SK-N-SH treated with all-trans-retinoic acid at 6 μM for 48 hours (cell line): ENCODE results near the gene MRPL27.

Experiments
- ARNTL ChIP-seq: fragments of 450-650 bp; formaldehyde crosslinking; IDR thresholded peaks from 2 replicates; pipeline ENCODE4 v1.5.0; 2020; ENCODE audit warnings: low read depth, mild to moderate bottlenecking, moderate library complexity, borderline replicate concordance
- CSDC2 ChIP-seq: fragments of 250-450 bp; sonication (Bioruptor Pico); IDR thresholded peaks from 2 replicates; pipeline ENCODE4 v1.5.0; 2020; ENCODE audit warnings: mild to moderate bottlenecking, moderate library complexity
- ESRRG ChIP-seq: fragments of 250-450 bp; sonication (Bioruptor Pico); IDR thresholded peaks from 2 replicates; pipeline ENCODE4 v1.6.1; 2021; ENCODE audit warnings: mild to moderate bottlenecking
- GLIS3 ChIP-seq: fragments of 250-450 bp; sonication (Bioruptor Pico); IDR thresholded peaks from 2 replicates; pipeline ENCODE4 v1.5.0; 2020; ENCODE audit warnings: mild to moderate bottlenecking, moderate library complexity
- ISL1 ChIP-seq: fragments of 250-450 bp; sonication (Bioruptor Pico); IDR thresholded peaks from 2 replicates; pipeline ENCODE4 v2.1.2; 2022; ENCODE audit warnings: mild to moderate bottlenecking, moderate library complexity
- OSR1 ChIP-seq: fragments of 250-450 bp; sonication (Bioruptor Pico); IDR thresholded peaks from 2 replicates; pipeline ENCODE4 v1.8.0; 2022; ENCODE audit warnings: moderate library complexity, mild to moderate bottlenecking, inconsistent platforms
- TCF4 ChIP-seq: fragments of 250-450 bp; sonication (Bioruptor Pico); IDR thresholded peaks from 2 replicates; pipeline ENCODE4 v1.8.0; 2021; ENCODE audit warnings: mild to moderate bottlenecking, moderate library complexity, borderline replicate concordance
- TOX ChIP-seq: fragments of 250-450 bp; sonication (Bioruptor Pico); IDR thresholded peaks from 2 replicates; pipeline ENCODE4 v1.8.0; 2021; ENCODE audit warnings: mild to moderate bottlenecking, moderate library complexity, borderline replicate concordance
- ZFP30 ChIP-seq: fragments of 450-650 bp; formaldehyde crosslinking; IDR thresholded peaks from 2 replicates; pipeline ENCODE4 v1.5.0; 2022; ENCODE audit warnings: mild to moderate bottlenecking, moderate library complexity
- TF ChIP-seq, protein P1 (sequence below): fragments of 250-450 bp; sonication (Bioruptor Pico); IDR thresholded peaks from 2 replicates; pipeline ENCODE4 v1.8.0; 2020; ENCODE audit warnings: mild to moderate bottlenecking, moderate library complexity, borderline replicate concordance
- TF ChIP-seq, protein P2 (sequence below): fragments of 250-450 bp; sonication (Bioruptor Pico); IDR thresholded peaks from 2 replicates; pipeline ENCODE4 v1.5.1; 2020; ENCODE audit warnings: low read depth, mild to moderate bottlenecking, moderate library complexity
- TF ChIP-seq, protein P3 (sequence below): fragments of 250-450 bp; sonication (Bioruptor Pico); IDR thresholded peaks from 2 replicates; pipeline ENCODE4 v1.5.1; 2021; ENCODE audit warnings: mild to moderate bottlenecking, moderate library complexity
- TF ChIP-seq, protein P4 (sequence below): fragments of 250-450 bp; sonication (Bioruptor Pico); IDR thresholded peaks from 2 replicates; pipeline ENCODE4 v1.8.0; 2021; ENCODE audit warnings: low read depth, mild to moderate bottlenecking, moderate library complexity, borderline replicate concordance

DNA sequence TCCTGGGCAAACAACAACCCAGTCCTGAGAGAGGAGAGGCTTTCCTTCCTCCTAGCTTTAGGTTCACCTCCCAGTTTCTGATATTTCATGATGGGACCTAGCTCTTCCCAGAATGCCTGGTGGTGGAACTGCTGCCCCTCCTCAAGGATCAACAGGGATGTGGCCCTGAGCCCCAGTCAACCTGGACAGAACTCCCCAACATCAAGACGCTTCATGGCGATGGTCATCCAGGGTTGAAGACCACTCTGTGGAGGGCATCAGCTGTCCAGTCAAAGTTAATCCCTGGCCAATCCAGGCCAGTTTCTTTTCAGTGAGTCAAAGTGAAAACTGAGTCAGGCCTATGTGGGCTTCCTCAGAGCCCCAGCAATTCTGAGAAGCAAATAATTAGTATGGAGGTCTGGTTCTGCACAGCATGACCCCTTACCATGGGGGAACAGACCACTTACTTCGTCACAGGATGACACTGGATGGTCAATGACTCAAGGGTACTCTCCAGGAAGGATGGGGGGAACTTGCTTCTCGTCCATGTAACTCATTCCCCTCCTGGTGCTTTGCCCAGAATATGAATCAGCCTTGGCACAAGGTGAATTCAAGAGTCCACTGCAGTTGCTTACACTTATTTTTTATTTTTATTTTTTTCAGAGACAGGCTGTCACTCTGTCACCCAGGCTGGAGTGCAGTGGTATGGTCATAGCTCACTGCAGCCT, 41.7 kb downstream of the MRPL27 start:
- TF ChIP-seq, protein P1, sequence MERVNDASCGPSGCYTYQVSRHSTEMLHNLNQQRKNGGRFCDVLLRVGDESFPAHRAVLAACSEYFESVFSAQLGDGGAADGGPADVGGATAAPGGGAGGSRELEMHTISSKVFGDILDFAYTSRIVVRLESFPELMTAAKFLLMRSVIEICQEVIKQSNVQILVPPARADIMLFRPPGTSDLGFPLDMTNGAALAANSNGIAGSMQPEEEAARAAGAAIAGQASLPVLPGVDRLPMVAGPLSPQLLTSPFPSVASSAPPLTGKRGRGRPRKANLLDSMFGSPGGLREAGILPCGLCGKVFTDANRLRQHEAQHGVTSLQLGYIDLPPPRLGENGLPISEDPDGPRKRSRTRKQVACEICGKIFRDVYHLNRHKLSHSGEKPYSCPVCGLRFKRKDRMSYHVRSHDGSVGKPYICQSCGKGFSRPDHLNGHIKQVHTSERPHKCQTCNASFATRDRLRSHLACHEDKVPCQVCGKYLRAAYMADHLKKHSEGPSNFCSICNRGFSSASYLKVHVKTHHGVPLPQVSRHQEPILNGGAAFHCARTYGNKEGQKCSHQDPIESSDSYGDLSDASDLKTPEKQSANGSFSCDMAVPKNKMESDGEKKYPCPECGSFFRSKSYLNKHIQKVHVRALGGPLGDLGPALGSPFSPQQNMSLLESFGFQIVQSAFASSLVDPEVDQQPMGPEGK (CRISPR knock-in tag) = no peak
- no peak for TF ChIP-seq ISL1
- TF ChIP-seq, protein P2, sequence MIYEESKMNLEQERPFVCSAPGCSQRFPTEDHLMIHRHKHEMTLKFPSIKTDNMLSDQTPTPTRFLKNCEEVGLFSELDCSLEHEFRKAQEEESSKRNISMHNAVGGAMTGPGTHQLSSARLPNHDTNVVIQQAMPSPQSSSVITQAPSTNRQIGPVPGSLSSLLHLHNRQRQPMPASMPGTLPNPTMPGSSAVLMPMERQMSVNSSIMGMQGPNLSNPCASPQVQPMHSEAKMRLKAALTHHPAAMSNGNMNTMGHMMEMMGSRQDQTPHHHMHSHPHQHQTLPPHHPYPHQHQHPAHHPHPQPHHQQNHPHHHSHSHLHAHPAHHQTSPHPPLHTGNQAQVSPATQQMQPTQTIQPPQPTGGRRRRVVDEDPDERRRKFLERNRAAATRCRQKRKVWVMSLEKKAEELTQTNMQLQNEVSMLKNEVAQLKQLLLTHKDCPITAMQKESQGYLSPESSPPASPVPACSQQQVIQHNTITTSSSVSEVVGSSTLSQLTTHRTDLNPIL = no peak
- TF ChIP-seq GLIS3 (CRISPR knock-in tag) = no peak
- TF ChIP-seq TOX (CRISPR knock-in tag) = no peak
- TF ChIP-seq ZFP30 (CRISPR knock-in tag) = no peak
- TF ChIP-seq, protein P3, sequence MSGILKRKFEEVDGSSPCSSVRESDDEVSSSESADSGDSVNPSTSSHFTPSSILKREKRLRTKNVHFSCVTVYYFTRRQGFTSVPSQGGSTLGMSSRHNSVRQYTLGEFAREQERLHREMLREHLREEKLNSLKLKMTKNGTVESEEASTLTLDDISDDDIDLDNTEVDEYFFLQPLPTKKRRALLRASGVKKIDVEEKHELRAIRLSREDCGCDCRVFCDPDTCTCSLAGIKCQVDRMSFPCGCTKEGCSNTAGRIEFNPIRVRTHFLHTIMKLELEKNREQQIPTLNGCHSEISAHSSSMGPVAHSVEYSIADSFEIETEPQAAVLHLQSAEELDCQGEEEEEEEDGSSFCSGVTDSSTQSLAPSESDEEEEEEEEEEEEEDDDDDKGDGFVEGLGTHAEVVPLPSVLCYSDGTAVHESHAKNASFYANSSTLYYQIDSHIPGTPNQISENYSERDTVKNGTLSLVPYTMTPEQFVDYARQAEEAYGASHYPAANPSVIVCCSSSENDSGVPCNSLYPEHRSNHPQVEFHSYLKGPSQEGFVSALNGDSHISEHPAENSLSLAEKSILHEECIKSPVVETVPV (CRISPR knock-in tag) = no peak
- TF ChIP-seq, protein P4, sequence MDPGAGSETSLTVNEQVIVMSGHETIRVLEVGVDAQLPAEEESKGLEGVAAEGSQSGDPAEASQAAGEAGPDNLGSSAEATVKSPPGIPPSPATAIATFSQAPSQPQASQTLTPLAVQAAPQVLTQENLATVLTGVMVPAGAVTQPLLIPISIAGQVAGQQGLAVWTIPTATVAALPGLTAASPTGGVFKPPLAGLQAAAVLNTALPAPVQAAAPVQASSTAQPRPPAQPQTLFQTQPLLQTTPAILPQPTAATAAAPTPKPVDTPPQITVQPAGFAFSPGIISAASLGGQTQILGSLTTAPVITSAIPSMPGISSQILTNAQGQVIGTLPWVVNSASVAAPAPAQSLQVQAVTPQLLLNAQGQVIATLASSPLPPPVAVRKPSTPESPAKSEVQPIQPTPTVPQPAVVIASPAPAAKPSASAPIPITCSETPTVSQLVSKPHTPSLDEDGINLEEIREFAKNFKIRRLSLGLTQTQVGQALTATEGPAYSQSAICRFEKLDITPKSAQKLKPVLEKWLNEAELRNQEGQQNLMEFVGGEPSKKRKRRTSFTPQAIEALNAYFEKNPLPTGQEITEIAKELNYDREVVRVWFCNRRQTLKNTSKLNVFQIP (CRISPR knock-in tag) = no peak
- TF ChIP-seq ESRRG (CRISPR knock-in tag) = no peak
- no peak for TF ChIP-seq CSDC2 (CRISPR knock-in tag)
- no peak for TF ChIP-seq TCF4
- TF ChIP-seq OSR1 (CRISPR knock-in tag) = no peak
- no peak for TF ChIP-seq ARNTL (CRISPR knock-in tag)
